Mesendoderm (in vitro differentiated cells): Measurements from ENCODE around the gene RIMKLB.
"Not testable (repeated sequence)": the region's sequence is repeated elsewhere in the genome, so short reads cannot be mapped to it uniquely, and the experiment has no call there.

Experiments used
- DNase-seq: peaks from one replicate; pipeline ENCODE4 v3.0.0; 2013
- H2AK5ac ChIP-seq: 2 replicates; pipeline ENCODE4 v1.6.1; 2013; ENCODE audit warnings: low read length, inconsistent platforms
- H2BK120ac ChIP-seq: 2 replicates; pipeline ENCODE4 v1.6.1; 2013; ENCODE audit warnings: low read depth, mild to moderate bottlenecking, low read length, moderate library complexity, mixed read lengths
- H2BK15ac ChIP-seq: replicated peaks from 2 replicates; pipeline ENCODE4 v1.6.1; 2013; ENCODE audit warnings: low read depth, mild to moderate bottlenecking, moderate library complexity
- H2BK5ac ChIP-seq: 2 replicates; pipeline ENCODE4 v1.6.1; 2013; ENCODE audit warnings: low read length, inconsistent platforms
- H3K18ac ChIP-seq: 2 replicates; pipeline ENCODE4 v1.6.1; 2013; ENCODE audit warnings: mild to moderate bottlenecking, low read length, mixed read lengths
- H3K23ac ChIP-seq: one replicate; pipeline ENCODE4 v1.6.1; 2013; ENCODE audit warnings: low read length
- H3K27ac ChIP-seq: 2 replicates; pipeline ENCODE4 v1.5.1; 2013; ENCODE audit warnings: low read depth, mild to moderate bottlenecking, inconsistent platforms, low read length, moderate library complexity
- H3K27me3 ChIP-seq: 2 replicates; pipeline ENCODE4 v1.6.1; 2013; ENCODE audit warnings: low read length, control low read depth, mild to moderate bottlenecking, inconsistent platforms; ENCODE audit not compliant: insufficient read depth, poor library complexity
- H3K36me3 ChIP-seq: 2 replicates; pipeline ENCODE4 v1.6.1; 2013; ENCODE audit warnings: low read length, inconsistent platforms; ENCODE audit not compliant: control insufficient read depth, insufficient read depth
- H3K4ac ChIP-seq: one replicate; pipeline ENCODE4 v1.6.1; 2013; ENCODE audit warnings: low read depth, mild to moderate bottlenecking, low read length, moderate library complexity
- H3K4me1 ChIP-seq: 2 replicates; pipeline ENCODE4 v1.6.1; 2013; ENCODE audit warnings: low read depth, low read length, inconsistent platforms; ENCODE audit not compliant: control insufficient read depth
- H3K4me2 ChIP-seq: 2 replicates; pipeline ENCODE4 v1.6.1; 2013; ENCODE audit warnings: low read length
- H3K4me3 ChIP-seq: 2 replicates; pipeline ENCODE4 v1.5.1; 2013; ENCODE audit warnings: mild to moderate bottlenecking, low read length
- H3K56ac ChIP-seq: one replicate; pipeline ENCODE4 v1.6.1; 2013; ENCODE audit warnings: low read length
- H3K79me1 ChIP-seq: 2 replicates; pipeline ENCODE4 v1.6.1; 2013; ENCODE audit warnings: low read length, inconsistent platforms
- H3K79me2 ChIP-seq: 2 replicates; pipeline ENCODE4 v1.6.1; 2013; ENCODE audit warnings: mild to moderate bottlenecking, low read length; ENCODE audit not compliant: control insufficient read depth, insufficient read depth
- H3K9ac ChIP-seq: 2 replicates; pipeline ENCODE4 v1.6.1; 2013; ENCODE audit warnings: low read length, inconsistent platforms
- H4K5ac ChIP-seq: one replicate; pipeline ENCODE4 v1.6.1; 2013; ENCODE audit warnings: low read length
- H4K8ac ChIP-seq: one replicate; pipeline ENCODE4 v1.6.1; 2013; ENCODE audit warnings: low read depth, mild to moderate bottlenecking, control low read depth, low read length, moderate library complexity
- WGBS: extraction: QIAGEN DNeasy Blood & Tissue Kit; methylation state at CpG from one replicate; pipeline ENCODE4 v1.1.7; 2013; ENCODE audit warnings: low lambda C conversion rate, missing lambda C conversion rate; ENCODE audit not compliant: insufficient coverage; ENCODE audit errors: extremely low coverage; 5-methylcytosine and 5-hydroxymethylcytosine counted together

RIMKLB gene

DNA sequence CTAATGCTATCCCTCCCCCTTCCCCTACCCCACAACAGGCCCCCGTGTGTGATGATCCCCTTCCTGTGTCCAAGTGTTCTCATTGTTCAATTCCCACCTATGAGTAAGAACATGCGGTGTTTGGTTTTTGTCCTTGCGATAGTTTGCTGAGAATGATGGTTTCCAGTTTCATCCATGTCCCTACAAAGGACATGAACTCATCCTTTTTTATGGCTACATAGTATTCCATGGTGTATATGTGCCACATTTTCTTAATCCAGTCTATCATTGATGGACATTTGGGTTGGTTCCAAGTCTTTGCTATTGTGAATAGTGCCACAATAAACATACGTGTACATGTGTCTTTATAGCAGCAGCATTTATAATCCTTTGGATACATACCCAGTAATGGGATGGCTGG lies 62.3 kb downstream of the RIMKLB start:
- H3K4me3 ChIP-seq, H3K4ac ChIP-seq, H4K5ac ChIP-seq, H3K27ac ChIP-seq, H3K4me2 ChIP-seq, H3K36me3 ChIP-seq, H3K27me3 ChIP-seq, H4K8ac ChIP-seq, H2BK5ac ChIP-seq, H3K4me1 ChIP-seq, H3K79me1 ChIP-seq, DNase-seq, H3K56ac ChIP-seq, H2AK5ac ChIP-seq, H3K9ac ChIP-seq, H2BK120ac ChIP-seq, H2BK15ac ChIP-seq, H3K79me2 ChIP-seq, H3K23ac ChIP-seq, H3K18ac ChIP-seq: not testable (repeated sequence)
- whole genome bisulfite sequencing = no CpG with 5 or more reads among the region's 4 CpGs

DNA sequence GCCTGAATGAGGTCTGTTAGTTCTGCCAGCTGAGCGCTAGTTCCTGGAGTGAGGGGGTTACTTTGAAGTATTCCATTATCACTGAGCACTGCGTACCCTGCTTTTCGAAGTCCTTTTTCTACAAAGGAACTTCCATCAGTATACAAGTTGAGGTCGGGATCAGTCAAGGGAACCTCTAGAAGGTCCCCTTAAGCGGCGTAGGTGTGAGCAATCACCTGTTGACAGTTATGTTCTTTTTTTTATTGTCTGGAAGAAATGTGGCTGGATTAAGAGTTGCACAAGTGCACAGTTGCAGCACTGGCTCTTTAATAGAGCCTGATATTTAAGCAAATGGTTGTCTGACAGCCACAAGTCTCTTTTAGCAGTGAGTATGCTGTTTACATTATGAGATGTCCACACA lies 64.9 kb downstream of the RIMKLB start:
- not testable (repeated sequence) for H3K23ac ChIP-seq, H3K27ac ChIP-seq, H3K9ac ChIP-seq, H4K5ac ChIP-seq, H3K36me3 ChIP-seq, H3K56ac ChIP-seq, H3K4me3 ChIP-seq, H2BK15ac ChIP-seq, H3K79me2 ChIP-seq, H3K18ac ChIP-seq, H3K4ac ChIP-seq, DNase-seq, H2AK5ac ChIP-seq, H4K8ac ChIP-seq, H3K27me3 ChIP-seq, H3K79me1 ChIP-seq, H2BK5ac ChIP-seq, H3K4me1 ChIP-seq, H3K4me2 ChIP-seq
- H2BK120ac ChIP-seq = peak overlapping the region; percentile 21
- WGBS = no CpG with 5 or more reads among the region's 6 CpGs

DNA sequence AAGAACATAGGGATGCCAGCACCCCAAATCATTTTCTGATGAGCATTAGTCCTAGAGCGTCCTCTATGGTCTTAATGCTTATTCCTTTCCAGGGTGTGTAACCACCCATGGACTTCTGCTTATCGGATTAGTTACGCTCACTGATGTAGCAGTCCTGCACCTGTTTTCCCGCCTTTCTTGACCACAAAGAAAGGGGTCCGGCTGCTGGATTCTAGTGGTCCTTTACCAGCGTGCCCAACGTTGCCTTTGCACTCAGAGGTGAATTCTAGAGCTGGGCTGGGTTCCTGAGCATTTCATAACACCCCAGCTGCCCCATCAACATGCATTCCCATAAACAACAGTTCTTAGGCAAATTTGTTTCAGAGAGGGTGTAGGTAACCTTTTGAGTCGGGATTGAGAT lies 68.3 kb downstream of the RIMKLB start:
- DNase-seq, H4K5ac ChIP-seq, H3K36me3 ChIP-seq, H2BK15ac ChIP-seq, H4K8ac ChIP-seq, H3K56ac ChIP-seq, H3K27ac ChIP-seq, H3K4ac ChIP-seq, H3K4me2 ChIP-seq, H3K27me3 ChIP-seq, H3K4me1 ChIP-seq, H3K9ac ChIP-seq, H2BK120ac ChIP-seq, H3K79me2 ChIP-seq, H3K79me1 ChIP-seq, H2BK5ac ChIP-seq, H3K4me3 ChIP-seq, H2AK5ac ChIP-seq, H3K23ac ChIP-seq: not testable (repeated sequence)
- WGBS = no CpG with 5 or more reads among the region's 8 CpGs
- peak overlapping the region; percentile 12 for H3K18ac ChIP-seq

DNA sequence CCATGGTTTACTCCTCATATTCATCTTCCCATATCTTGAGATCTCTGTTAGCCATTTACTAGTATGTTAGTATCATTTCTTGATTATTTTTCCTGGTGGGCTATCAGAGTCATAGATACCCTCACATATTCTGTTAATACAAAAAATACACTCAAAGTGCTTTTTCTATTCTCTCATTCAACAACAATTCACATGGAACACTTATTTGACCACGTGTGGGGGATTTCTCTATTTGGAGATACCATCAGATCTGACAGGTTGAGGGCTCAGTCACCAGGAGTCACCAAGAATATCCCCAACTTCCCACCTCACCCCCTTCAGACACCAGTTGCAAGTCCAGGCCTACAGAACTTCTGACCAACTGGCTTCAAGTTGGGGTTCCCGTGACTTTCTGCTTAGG lies 72.7 kb downstream of the RIMKLB start:
- no peak overlapping the region for H3K4ac ChIP-seq
- no peak overlapping the region for H2BK15ac ChIP-seq
- H2BK5ac ChIP-seq = no peak overlapping the region
- H2BK120ac ChIP-seq = no peak overlapping the region
- H3K56ac ChIP-seq = no peak overlapping the region
- H3K79me1 ChIP-seq = peaks cover 5% of the 10 kb centered on the region
- DNase-seq = no peak
- no peak overlapping the region for H3K23ac ChIP-seq
- no peaks in the 10 kb centered on the region for H3K27me3 ChIP-seq
- no peak overlapping the region for H3K27ac ChIP-seq
- H4K8ac ChIP-seq = no peak overlapping the region
- H3K4me1 ChIP-seq = peaks cover 2% of the 10 kb centered on the region
- no peak overlapping the region for H3K4me3 ChIP-seq
- no peak overlapping the region for H3K18ac ChIP-seq
- H3K36me3 ChIP-seq = no peaks in the 10 kb centered on the region
- no peak overlapping the region for H4K5ac ChIP-seq
- H2AK5ac ChIP-seq = no peak overlapping the region
- peaks cover 2% of the 10 kb centered on the region for H3K79me2 ChIP-seq
- no peak overlapping the region for H3K4me2 ChIP-seq
- WGBS = no CpG with 5 or more reads among the region's 2 CpGs
- no peak overlapping the region for H3K9ac ChIP-seq

DNA sequence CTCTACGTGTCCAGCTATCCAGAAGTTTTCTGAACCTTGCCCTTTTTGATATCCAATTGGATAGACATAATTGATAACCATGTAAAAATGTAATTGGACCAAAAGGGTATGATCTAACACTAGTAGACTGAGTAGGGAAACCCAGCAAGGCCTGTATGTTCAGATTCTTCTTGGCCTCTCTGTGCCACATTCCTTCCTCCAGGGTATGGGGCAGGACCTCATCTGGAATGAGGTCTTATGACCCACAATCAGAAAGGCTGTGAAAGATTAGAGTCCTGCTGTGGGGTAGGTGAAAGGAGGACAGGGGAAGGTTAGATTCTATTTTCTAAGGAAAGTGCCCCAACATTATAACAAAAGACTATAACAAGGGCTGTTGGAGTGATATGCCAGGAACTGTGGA lies 73.3 kb downstream of the RIMKLB start:
- Histone ChIP-seq H3K4ac (no peak overlapping the region), H3K23ac (no peak overlapping the region), H3K27ac (no peak overlapping the region), H3K9ac (no peak overlapping the region), H3K36me3 (no peaks in the 10 kb centered on the region), H4K8ac (no peak overlapping the region), H3K4me2 (no peak overlapping the region), H3K4me1 (peaks cover 2% of the 10 kb centered on the region), H3K79me1 (peaks cover 5% of the 10 kb centered on the region), H3K4me3 (no peak overlapping the region), H3K27me3 (no peaks in the 10 kb centered on the region), H4K5ac (no peak overlapping the region), H3K79me2 (peaks cover 2% of the 10 kb centered on the region), H2BK120ac (no peak overlapping the region), H2BK5ac (no peak overlapping the region), H3K56ac (no peak overlapping the region), H3K18ac (no peak overlapping the region), H2AK5ac (no peak overlapping the region), H2BK15ac (no peak overlapping the region)
- peak; percentile 78 for DNase-seq
- no CpG with 5 or more reads among the region's 1 CpG for WGBS

DNA sequence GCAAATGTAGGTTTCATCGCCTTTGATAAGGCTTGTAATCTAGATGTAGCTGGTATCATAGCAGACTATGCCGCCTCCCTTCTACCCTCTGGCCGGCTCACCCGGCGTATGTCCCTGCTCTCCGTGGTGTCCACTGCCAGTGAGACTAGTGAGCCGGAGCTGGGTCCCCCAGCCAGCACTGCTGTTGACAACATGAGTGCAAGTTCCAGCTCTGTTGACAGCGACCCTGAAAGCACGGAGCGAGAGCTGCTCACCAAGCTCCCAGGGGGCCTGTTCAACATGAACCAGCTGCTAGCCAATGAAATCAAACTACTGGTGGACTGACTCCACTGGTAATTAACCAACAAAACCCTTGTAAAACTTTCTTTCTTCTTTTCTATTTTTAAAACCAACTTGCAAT lies 75.7 kb downstream of the RIMKLB start:
- Histone ChIP-seq H3K23ac (no peak overlapping the region), H3K4me1 (peaks cover 2% of the 10 kb centered on the region), H4K8ac (no peak overlapping the region), H3K4ac (no peak overlapping the region), H4K5ac (no peak overlapping the region), H3K4me3 (no peak overlapping the region), H3K79me2 (no peaks in the 10 kb centered on the region), H3K9ac (no peak overlapping the region), H3K27me3 (no peaks in the 10 kb centered on the region), H3K27ac (no peak overlapping the region), H3K4me2 (no peak overlapping the region), H2BK5ac (no peak overlapping the region), H2BK120ac (no peak overlapping the region), H2AK5ac (no peak overlapping the region), H3K18ac (no peak overlapping the region), H2BK15ac (no peak overlapping the region), H3K56ac (no peak overlapping the region), H3K36me3 (no peaks in the 10 kb centered on the region), H3K79me1 (peaks cover 2% of the 10 kb centered on the region)
- no CpG with 5 or more reads among the region's 10 CpGs for WGBS
- DNase-seq = no peak
